NCI-H345 treated with DMSO at 0.1 percent for 48 hours (cell line): ENCODE measurements around the gene ARHGEF38.
"Not testable (repeated sequence)": the region's sequence is repeated elsewhere in the genome, so short reads cannot be mapped to it uniquely, and the experiment has no call there.

ENCODE experiments used
- DNase-seq: peaks from one replicate; lab custom pipeline; 2025; ENCODE audit not compliant: unreplicated experiment; lab: John Stamatoyannopoulos, UW

ARHGEF38 gene

GRCh38 chr4:105645440-105645839, 93.0 kb downstream of the ARHGEF38 start:
- DNase-seq = no peak

- no peak for DNase-seq
Observed at GRCh38 chr4:105650190-105650589, 97.8 kb downstream of the ARHGEF38 start.

DNA sequence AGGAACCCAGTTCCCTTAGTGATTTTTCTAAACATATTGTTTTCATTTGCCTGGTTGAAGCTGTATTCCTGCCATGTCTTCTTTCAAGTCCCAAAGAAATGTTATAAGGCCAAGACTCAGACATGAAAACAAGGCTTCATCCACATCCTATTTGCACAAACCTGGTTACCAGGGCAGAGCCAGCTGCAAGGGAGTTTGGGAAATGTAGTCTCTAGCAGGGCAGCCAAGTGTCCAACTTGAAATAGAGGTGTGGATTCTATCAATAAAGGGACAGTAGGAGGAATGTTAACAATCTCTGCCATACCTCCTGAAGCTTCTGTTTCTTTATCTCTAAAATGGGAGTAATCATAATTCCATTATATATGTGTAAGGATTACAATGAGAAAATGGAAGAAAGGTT, 99.5 kb downstream of the ARHGEF38 start:
- no peak for DNase-seq

DNA sequence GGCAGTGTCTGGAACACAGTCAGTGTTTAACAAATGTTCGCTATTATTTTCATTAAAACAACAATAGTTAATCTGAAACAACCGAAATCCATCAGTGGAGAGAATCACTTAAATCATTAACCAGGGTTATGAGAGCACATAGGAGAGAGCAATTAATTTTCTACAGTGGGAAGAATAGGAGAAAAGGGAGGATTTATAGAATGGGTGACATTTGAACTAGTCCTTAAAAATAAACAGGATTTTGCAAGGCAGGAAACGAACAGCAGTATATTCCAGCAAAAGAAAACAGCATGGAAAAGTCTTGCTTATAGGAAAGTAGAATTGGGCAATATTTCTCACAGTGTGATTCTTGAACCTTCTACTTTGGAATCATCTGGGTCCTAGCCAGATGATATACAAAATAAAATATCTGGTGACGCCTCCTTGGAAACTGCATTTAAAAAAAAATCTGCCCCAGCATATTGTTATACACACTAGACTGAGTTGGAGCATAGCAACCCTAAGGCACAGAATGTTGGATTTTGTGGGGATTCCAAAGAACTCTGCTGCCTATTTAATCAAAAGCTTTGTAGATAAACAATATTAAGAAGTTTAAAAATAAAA, 100.0 kb downstream of the ARHGEF38 start:
- DNase-seq = no peak

- no peak for DNase-seq
Observed at GRCh38 chr4:105657117-105657765, 104.8 kb downstream of the ARHGEF38 start.

GRCh38 chr4:105659190-105659589, 106.8 kb downstream of the ARHGEF38 start:
- DNase-seq = no peak

DNA sequence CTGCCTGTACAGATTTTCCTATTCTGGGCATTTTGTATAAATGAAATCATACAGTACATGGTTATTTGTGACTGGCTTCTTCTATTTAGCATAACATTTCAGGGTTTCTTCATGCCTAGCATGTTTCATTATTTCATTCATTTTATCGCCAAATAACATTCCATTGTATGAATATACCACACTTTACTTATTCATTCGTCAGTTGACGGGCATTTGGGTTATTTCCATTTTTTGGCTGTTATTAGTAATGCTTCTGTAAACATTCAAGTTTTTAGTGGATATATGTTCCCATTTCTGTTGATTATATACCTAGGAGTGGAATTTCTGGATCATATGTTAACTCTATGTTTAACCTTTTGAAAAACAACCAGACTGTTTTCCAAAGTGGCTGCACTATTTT, 108.6 kb downstream of the ARHGEF38 start:
- DNase-seq = no peak

- DNase-seq = no peak
Observed at GRCh38 chr4:105662935-105663675, 110.7 kb downstream of the ARHGEF38 start.

DNA sequence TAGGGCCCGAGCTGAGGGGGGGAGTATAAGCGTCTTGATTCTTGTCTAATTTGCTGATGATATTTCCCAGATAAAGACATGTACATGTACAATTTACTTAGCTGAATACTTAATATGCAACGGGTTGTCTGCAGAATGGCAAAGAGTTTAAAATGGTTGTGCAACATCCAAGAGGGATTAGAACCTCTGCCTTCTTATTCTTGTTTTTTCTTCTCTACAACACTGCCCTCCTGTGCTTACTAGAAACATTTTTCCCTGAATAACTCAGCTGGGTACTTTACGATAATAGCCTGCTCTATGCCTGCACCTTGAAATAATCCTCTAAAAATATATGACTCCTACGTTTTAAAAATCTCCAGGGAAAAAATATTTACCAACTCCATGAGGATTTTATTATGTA, 114.3 kb downstream of the ARHGEF38 start:
- DNase-seq = no peak

DNA sequence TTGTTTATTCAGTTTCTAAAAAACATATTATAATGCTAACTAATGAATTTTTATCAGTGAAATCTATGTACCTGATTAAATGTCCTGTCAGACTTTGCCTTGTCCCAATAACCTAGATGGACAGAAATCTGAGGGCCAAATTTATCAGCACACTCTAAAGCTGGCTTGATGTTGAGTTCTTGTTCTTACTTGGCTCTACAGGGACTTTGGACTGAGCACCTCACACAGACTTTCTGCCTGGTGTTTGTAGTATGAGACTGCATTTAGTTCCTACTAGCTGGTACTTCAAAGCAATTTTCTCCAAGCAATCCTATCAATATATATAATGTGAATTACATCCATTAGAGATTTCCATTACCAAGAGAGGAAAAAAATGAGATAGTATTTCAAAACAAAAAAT, 118.3 kb downstream of the ARHGEF38 start:
- no peak for DNase-seq

- DNase-seq = no peak
Observed at GRCh38 chr4:105671301-105671700, 118.9 kb downstream of the ARHGEF38 start.

GRCh38 chr4:105674011-105674410, 121.6 kb downstream of the ARHGEF38 start:
- no peak for DNase-seq

DNA sequence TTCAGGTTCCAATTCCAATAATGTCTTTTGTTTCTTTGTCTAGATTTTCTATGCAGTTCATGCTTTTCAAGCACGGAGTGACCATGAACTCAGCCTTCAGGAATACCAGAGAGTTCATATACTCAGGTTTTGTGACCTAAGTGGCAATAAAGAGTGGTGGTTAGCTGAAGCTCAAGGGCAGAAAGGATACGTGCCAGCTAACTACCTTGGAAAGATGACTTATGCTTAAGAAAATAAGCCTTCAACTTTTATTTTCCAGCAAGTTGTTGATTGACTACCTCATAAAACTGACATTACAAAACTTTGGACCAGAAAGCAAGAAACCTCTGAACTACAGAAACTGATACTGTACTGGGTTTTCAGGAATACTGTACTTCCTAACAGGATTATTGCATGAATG, 125.3 kb downstream of the ARHGEF38 start:
- no peak for DNase-seq

GRCh38 chr4:105679186-105679585, 126.8 kb downstream of the ARHGEF38 start:
- DNase-seq = no peak

DNA sequence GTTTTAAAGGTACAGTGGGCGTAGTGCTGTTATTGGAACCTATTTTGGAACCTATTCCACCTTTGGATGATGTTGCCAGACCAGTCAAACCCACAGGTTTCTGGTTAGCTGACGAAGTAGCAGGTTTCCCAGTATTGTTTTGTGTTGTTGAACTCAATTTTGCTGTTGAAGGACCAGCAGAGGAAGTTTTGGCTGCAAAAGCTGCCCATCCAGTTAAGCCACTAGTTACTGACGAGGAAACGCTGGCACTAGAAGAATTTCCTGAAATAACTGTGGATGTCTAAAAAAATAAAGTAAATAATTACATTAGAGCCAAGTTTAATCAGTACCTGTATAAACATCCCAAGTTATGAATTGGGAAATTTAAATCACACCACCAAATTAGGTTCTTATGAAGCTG, 130.6 kb downstream of the ARHGEF38 start:
- DNase-seq = no peak

DNA sequence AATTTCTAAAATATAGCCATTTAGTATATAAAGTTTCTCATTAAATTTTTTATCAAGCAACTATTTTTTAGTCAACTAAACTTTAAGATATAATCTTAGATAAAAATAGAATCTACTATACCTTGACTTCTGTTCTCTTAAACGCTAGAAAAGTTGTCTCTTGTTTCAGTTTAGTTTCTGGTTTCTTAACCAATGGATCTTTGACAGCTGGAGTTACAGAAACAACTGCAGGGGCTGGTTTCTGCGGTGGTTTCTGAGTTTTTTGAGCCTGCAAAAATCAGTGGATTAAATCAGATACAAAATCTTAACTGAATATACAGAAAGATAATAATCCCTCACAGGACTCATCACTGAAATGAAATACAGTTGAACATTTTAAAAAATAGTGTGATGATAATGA, 134.2 kb downstream of the ARHGEF38 start:
- DNase-seq = no peak

GRCh38 chr4:105694812-105695211, 142.4 kb downstream of the ARHGEF38 start:
- DNase-seq = not testable (repeated sequence)

DNA sequence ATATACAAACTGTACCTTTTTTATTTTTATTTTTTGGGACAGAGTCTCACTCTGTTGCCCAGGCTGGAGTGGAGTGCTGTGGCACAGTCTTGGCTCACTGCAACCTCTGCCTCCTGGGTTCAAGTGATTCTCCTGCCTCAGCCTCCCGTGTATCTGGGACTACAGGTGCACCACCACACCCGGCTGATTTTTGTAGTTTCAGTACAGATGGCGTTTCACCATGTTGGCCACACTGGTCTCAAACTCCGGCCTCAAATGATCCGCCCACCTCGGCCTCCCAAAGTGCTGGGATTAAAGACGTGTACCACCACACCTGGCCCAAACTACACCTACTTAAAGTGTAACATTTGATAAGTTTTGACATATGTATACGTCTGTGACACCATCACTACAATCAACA, 143.4 kb downstream of the ARHGEF38 start:
- DNase-seq = not testable (repeated sequence)

DNA sequence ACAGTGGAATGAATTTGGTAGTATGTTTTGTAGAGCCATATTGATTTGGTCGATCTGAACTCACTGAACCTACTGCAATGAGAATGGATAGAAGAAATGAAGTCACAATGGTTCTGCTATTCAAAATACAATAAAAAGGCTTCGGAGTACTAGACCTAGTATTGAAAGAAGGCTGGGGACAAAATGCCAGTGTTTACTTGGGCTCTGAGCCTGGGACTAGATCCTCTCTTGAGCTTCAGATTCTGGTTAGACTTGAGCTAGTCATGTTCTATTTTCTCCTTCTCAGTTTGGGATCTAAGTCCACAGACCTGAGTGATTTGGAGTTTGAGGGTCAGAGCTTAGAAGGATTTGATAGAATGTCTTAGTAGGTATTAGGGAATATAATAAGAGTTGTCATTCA, 146.2 kb downstream of the ARHGEF38 start:
- no peak for DNase-seq

DNA sequence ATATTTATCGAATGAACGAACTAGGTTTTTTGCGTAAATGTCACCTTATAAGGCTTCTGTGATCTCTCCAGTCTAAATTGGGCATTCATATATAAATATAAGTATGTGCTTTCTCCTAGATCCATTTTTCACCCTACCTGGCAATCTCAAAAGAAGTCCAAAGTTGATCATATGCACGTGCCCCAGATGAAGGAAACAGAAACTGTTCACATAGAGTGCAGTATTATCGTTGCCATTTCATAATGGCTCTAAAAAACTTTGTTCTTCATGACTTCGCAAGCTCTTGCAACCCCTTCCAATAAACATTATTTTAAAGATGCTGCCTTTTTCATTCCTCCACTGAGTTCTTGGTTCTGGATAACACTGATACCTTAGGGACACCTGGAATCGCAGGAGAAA, 155.4 kb downstream of the ARHGEF38 start:
- no peak for DNase-seq

GRCh38 chr4:105708181-105709080, 156.0 kb downstream of the ARHGEF38 start, which contains the start of the genes GSTCD and INTS12:
Gene GSTCD, plus strand, starts transcription at chr4:105708784. Its CDS starts 8,830 bp downstream, at chr4:105717614.
Gene INTS12, minus strand, starts transcription at chr4:105708689. Its CDS starts 8,684 bp downstream, at chr4:105700005.
- DNase-seq = peak; percentile 62
